ENCODE data around the gene ACP7.

DNA sequence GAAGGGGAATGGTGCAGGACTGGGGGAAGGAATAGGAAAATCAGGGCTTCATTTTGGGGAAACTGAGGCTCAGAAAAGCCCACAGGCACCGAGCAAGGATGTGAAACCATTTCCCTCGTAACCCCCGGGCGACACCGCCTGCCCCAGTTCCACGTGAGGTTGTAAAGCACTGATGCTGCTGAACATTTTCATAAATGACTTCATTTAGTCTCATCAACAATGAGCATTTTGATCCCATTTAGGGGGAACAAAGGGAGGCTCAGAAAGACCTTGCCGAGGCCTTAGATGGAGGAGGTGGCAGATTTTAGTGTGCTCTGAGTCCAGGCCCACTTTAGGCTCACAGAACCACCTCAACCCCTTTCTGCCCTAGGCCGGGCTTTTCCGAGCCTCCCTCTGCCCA is 31.3 kb upstream of the ACP7 start:
- TF ChIP-seq XRCC5 (IDR thresholded peaks at IDR 0.05; ENCODE audit: low read depth, low read length) (no peak), ETV6 (IDR thresholded peaks at IDR 0.05; ENCODE audit: borderline replicate concordance in 1 of 2, low read depth in 2 of 2, low read length in 1 of 2) (no peak), ETV6 (CRISPR knock-in tag; IDR thresholded peaks at IDR 0.05; ENCODE audit: borderline replicate concordance) (no peak), ZNF24 (IDR thresholded peaks at IDR 0.05) (no peak), RFX5 (IDR thresholded peaks at IDR 0.05; ENCODE audit: low read depth, low read length) (no peak)

Data from K562 (cell line).